Panc1 (cell line): ENCODE data around the gene ERP29. TPM values are rescaled to one million over a fixed set of nuclear protein-coding genes. Genes with fewer than 3 reads are reported as not detected.

Experiments used
- ATAC-seq: fragments of 200-7000 bp; cut with Tn5 transposase; 2 replicates; pipeline ENCODE4 v1.9.1; 2020; ENCODE audit warnings: mild to moderate bottlenecking, moderate library complexity
- BruUV-seq: library from RNA; stranded (reverse); fragments of 400-500 nt; replicated peaks from 2 replicates; lab custom pipeline; 2021; lab: Mats Ljungman, UMichigan
- CTCF ChIA-PET: fragments of 300-600 bp; sonication (Branson Sonifier 250); formaldehyde crosslinking; loops from one replicate; lab custom pipeline; 2022; ENCODE audit warnings: antibody characterized with exemption; lab: Charles Lee
- POLR2A ChIA-PET: fragments of 300-600 bp; sonication (Branson Sonifier 250); formaldehyde crosslinking; loops from one replicate; lab custom pipeline; 2022; ENCODE audit warnings: antibody characterized with exemption; lab: Charles Lee
- DNase-seq: peaks from one replicate; pipeline ENCODE4 v3.0.0-alpha.2; 2010; ENCODE audit warnings: low read depth, low spot score
- H3K27ac ChIP-seq: 2 replicates; pipeline ENCODE4 v1.5.1; 2011; ENCODE audit warnings: mild to moderate bottlenecking, low read length, inconsistent platforms
- H3K27me3 ChIP-seq: fragments of 200-500 bp; sonication (Bioruptor generic); 2 replicates; pipeline ENCODE4 v1.6.0; 2014; ENCODE audit warnings: low read length, inconsistent platforms; ENCODE audit not compliant: control insufficient read depth, insufficient read depth
- H3K36me3 ChIP-seq: fragments of 200-500 bp; sonication (Bioruptor generic); 2 replicates; pipeline ENCODE4 v1.5.1; 2014; ENCODE audit warnings: inconsistent platforms, mild to moderate bottlenecking, low read length, moderate library complexity; ENCODE audit not compliant: control insufficient read depth, insufficient read depth
- H3K4me1 ChIP-seq: 2 replicates; pipeline ENCODE4 v1.5.1; 2011; ENCODE audit warnings: inconsistent platforms, mild to moderate bottlenecking, low read length, moderate library complexity; ENCODE audit not compliant: control insufficient read depth, insufficient read depth
- H3K4me3 ChIP-seq, 2 experiments: 2 replicates each; pipeline ENCODE4 v1.5.1; 2011 to 2012; ENCODE audit warnings: low read depth in 2 of 2, low read length in 2 of 2, mild to moderate bottlenecking in 2 of 2, inconsistent platforms in 1 of 2, moderate library complexity in 1 of 2
- H3K9me3 ChIP-seq: fragments of 200-500 bp; sonication (Bioruptor generic); 2 replicates; pipeline ENCODE4 v1.5.1; 2014; ENCODE audit warnings: low read depth, mild to moderate bottlenecking, inconsistent platforms, low read length, moderate library complexity; ENCODE audit not compliant: control insufficient read depth, insufficient read depth
- CTCF ChIP-seq: fragments of 450-650 bp; IDR thresholded peaks from 2 replicates; pipeline ENCODE4 v1.5.1; 2017; ENCODE audit warnings: mild to moderate bottlenecking
- POLR2AphosphoS5 ChIP-seq: IDR thresholded peaks from 2 replicates; pipeline ENCODE4 v1.6.1; 2012; ENCODE audit warnings: mild to moderate bottlenecking, low read depth, low read length, moderate library complexity
- REST ChIP-seq, 2 experiments: IDR thresholded peaks; 2 replicates each; pipeline ENCODE4 v1.6.1; 2011 to 2012; ENCODE audit warnings: low read depth in 2 of 2, control low read depth in 1 of 2, low read length in 1 of 2, mild to moderate bottlenecking in 1 of 2, moderate library complexity in 1 of 2; ENCODE audit not compliant: insufficient read depth in 1 of 2
- SIN3A ChIP-seq: IDR thresholded peaks from 2 replicates; pipeline ENCODE4 v1.6.1; 2012; ENCODE audit warnings: low read depth, mild to moderate bottlenecking, low read length, moderate library complexity, borderline replicate concordance; ENCODE audit not compliant: insufficient read depth
- TCF7L2 ChIP-seq: IDR thresholded peaks from 2 replicates; pipeline ENCODE4 v1.6.1; 2011; ENCODE audit warnings: mild to moderate bottlenecking, low read depth, low read length, inconsistent platforms
- in situ Hi-C: cut with HindIII; loops from 2 replicates; pipeline ENCODE4 v1.10.0; 2016; ENCODE audit warnings: low sequenced_read_pairs, low pct_unique_long_range_greater_than_20kb
- intact Hi-C: fragments of 100-400 bp; cut with micrococcal nuclease; formaldehyde crosslinking; loops from one replicate; pipeline ENCODE4 v1.10.0; 2022; ENCODE audit not compliant: unreplicated experiment
- total RNA-seq: library from RNA; stranded (reverse); gene quantifications from one replicate; pipeline ENCODE4 v1.2.1, GENCODE V29; 2021; ENCODE audit not compliant: unreplicated experiment

The ERP29 gene
- total RNA-seq, 1 experiment from 2014 or later = 69.7 TPM

- no peak for ATAC-seq
- H3K4me3 ChIP-seq = no peak overlapping the region
- no peaks in the 10 kb centered on the region for H3K36me3 ChIP-seq
- CTCF ChIA-PET = no interaction called here
- no peaks in the 10 kb centered on the region for H3K9me3 ChIP-seq
- no peak overlapping the region for H3K27ac ChIP-seq
- in situ Hi-C loops = no loop called here
- POLR2A ChIA-PET = no interaction called here
- intact Hi-C loops = no loop called here
- H3K27me3 ChIP-seq = no peaks in the 10 kb centered on the region
- DNase-seq = no peak
- TF ChIP-seq POLR2AphosphoS5 (no peak), TCF7L2 (no peak), CTCF (no peak)
- no TSS peak for BruUV-seq
- no peaks in the 10 kb centered on the region for H3K4me1 ChIP-seq
Observed at GRCh38 chr12:111984820-111985219, 28.4 kb upstream of the ERP29 start.

GRCh38 chr12:111991535-111991934 is 21.7 kb upstream of the ERP29 start:
- no peak overlapping the region for H3K4me3 ChIP-seq
- no peak for ATAC-seq
- H3K9me3 ChIP-seq = no peaks in the 10 kb centered on the region
- no peak overlapping the region for H3K27ac ChIP-seq
- no peak for DNase-seq
- TF ChIP-seq CTCF = no peak
- no peak for TF ChIP-seq REST (IDR thresholded peaks at IDR 0.05; ENCODE audit: insufficient read depth in 1 of 2, low read depth in 2 of 2, low read length in 1 of 2)
- TF ChIP-seq TCF7L2 = no peak
- TF ChIP-seq SIN3A = no peak
- TF ChIP-seq POLR2AphosphoS5 = no peak
- no TSS peak for BruUV-seq
- intact Hi-C loops = no loop called here
- H3K27me3 ChIP-seq = no peaks in the 10 kb centered on the region
- ChIA-PET CTCF (interaction anchor here (0.7 kb wide), 1 partner anchor 306 kb away, joined by 7 read pairs; the partner anchor contains the start of genes ACAD10 and BRAP), POLR2A (no interaction called here)
- in situ Hi-C loops = no loop called here
- H3K36me3 ChIP-seq = no peaks in the 10 kb centered on the region
- H3K4me1 ChIP-seq = no peaks in the 10 kb centered on the region
